SKM-1 (cell line): Measurements from ENCODE around the gene TRA2A.
"Not testable (repeated sequence)": the region's sequence is repeated elsewhere in the genome, so short reads cannot be mapped to it uniquely, and the experiment has no call there.

ENCODE experiments used
- DNase-seq: peaks from one replicate; lab custom pipeline; 2025; ENCODE audit not compliant: unreplicated experiment; lab: John Stamatoyannopoulos, UW

The TRA2A gene

GRCh38 chr7:23513746-23514145 is 18.0 kb downstream of the TRA2A start:
- not testable (repeated sequence) for DNase-seq

- DNase-seq = no peak
Observed at GRCh38 chr7:23494009-23494408, 37.8 kb downstream of the TRA2A start.

- no peak for DNase-seq
Observed at GRCh38 chr7:23491502-23491901, 40.3 kb downstream of the TRA2A start.

- no peak for DNase-seq
Observed at GRCh38 chr7:23490357-23491135, 41.2 kb downstream of the TRA2A start.

GRCh38 chr7:23488714-23489113 is 43.1 kb downstream of the TRA2A start:
- DNase-seq = not testable (repeated sequence)

GRCh38 chr7:23487670-23488069 is 44.1 kb downstream of the TRA2A start:
- no peak for DNase-seq

GRCh38 chr7:23486002-23486773 is 45.6 kb downstream of the TRA2A start:
- DNase-seq = no peak

GRCh38 chr7:23482686-23483085 is 49.1 kb downstream of the TRA2A start:
- DNase-seq = no peak

GRCh38 chr7:23477962-23478866 is 53.6 kb downstream of the TRA2A start:
- no peak for DNase-seq

GRCh38 chr7:23477157-23477499 is 54.7 kb downstream of the TRA2A start:
- DNase-seq = no peak

- no peak for DNase-seq
Observed at GRCh38 chr7:23476286-23477156, 55.3 kb downstream of the TRA2A start.

GRCh38 chr7:23475576-23475839 is 56.3 kb downstream of the TRA2A start:
- DNase-seq = no peak

- DNase-seq = no peak
Observed at GRCh38 chr7:23474829-23475575, 56.8 kb downstream of the TRA2A start.

GRCh38 chr7:23474094-23474828 is 57.5 kb downstream of the TRA2A start:
- no peak for DNase-seq

- no peak for DNase-seq
Observed at GRCh38 chr7:23473844-23474093, 58.0 kb downstream of the TRA2A start.

- no peak for DNase-seq
Observed at GRCh38 chr7:23472956-23473843, 58.6 kb downstream of the TRA2A start.

GRCh38 chr7:23472556-23472955 is 59.2 kb downstream of the TRA2A start:
- DNase-seq = no peak

- DNase-seq = no peak
Observed at GRCh38 chr7:23472046-23472445, 59.7 kb downstream of the TRA2A start.
